ENCODE results near the gene TGFBR1.
"Not testable (repeated sequence)": the region's sequence is repeated elsewhere in the genome, so short reads cannot be mapped to it uniquely, and the experiment has no call there.

Gene TGFBR1

DNA sequence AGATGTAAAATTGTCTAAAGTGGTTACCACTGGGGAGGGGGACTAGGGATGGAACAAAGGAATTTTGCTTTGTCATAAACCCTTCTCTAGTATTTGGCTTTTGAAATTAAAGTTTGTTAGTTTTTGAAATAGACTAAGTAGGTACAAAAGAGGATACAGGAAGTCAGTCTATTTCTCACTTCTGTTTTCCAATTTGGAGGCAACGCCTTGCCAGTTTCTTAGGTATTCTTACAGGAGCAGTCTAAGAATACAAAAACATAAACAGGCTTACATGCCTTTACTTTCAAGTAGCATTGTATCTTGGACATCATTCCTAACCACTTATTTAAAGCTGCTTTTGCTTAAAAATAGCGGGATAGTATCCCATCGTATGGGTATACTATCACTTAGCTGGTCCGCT, 82.4 kb downstream of the TGFBR1 start:
- peak; percentile 45 for DNase-seq (ENCODE audit: low read depth)
- no peak overlapping the region for H3K4me3 ChIP-seq (ENCODE audit: low read depth, low read length)
- no peak for TF ChIP-seq CTCF (IDR thresholded peaks at IDR 0.05; ENCODE audit: insufficient read depth, low read depth, low read length, missing control alignments)

DNA sequence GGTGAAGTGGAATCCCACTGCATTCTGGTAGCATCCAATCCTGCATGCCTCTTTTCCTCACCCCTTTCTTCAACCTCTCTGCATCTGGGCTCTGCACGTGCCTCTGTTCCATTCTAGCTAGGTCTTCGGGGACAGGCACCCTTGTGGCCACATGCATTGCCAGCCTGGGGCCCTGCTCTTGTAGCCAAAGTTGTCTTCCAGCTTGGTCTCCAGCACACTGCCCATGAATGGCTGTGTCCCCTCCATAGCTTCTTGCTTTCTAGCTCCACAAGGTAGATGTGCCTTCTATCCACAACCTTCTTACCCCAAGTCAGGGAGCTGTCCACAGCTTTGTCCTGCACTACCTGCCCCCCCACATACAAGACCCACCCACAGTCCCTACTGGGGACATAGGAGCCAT, 84.3 kb downstream of the TGFBR1 start:
- no peak overlapping the region for H3K4me3 ChIP-seq (ENCODE audit: low read depth, low read length)
- no peak for TF ChIP-seq CTCF (IDR thresholded peaks at IDR 0.05; ENCODE audit: insufficient read depth, low read depth, low read length, missing control alignments)
- no peak for DNase-seq (ENCODE audit: low read depth)

- DNase-seq (ENCODE audit: low read depth): no peak
- no peak for TF ChIP-seq CTCF (IDR thresholded peaks at IDR 0.05; ENCODE audit: insufficient read depth, low read depth, low read length, missing control alignments)
- H3K4me3 ChIP-seq (ENCODE audit: low read depth, low read length): no peak overlapping the region
Observed at GRCh38 chr9:99189887-99190596, 85.1 kb downstream of the TGFBR1 start.

DNA sequence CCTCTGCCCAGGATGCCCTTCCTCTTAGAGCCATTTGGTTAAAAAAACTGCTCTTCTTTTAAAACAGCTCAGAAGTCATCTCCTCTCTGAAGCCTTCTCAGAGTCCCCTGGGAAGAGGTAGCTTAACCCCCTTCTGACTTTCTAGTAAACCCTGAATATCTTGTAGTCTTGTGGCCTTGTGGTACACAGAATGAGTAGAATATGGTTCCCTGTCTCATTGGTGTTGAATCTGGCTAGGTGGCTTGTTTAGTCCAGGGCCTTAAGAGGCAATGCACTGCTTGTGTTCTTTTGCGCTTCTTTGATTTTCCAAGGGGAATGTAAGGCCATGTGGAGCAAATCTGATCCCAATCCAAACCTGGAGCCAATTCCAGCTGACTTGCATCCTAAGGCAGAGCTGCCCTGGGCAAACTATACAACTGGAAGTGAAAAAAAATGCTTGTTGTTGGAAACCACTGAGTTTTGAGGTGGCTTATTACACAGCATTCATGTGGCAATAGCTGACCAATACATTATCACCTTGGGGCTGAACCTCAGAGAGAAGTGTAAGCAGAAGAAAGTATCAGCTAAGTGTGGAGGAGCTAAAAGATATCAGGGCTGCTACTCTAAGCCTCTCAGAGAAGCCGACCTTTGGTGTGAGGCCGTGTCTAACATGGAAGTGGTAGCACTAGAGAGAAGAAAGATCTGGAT, 85.8 kb downstream of the TGFBR1 start:
- no peak for TF ChIP-seq CTCF (IDR thresholded peaks at IDR 0.05; ENCODE audit: insufficient read depth, low read depth, low read length, missing control alignments)
- no peak for DNase-seq (ENCODE audit: low read depth)
- no peak overlapping the region for H3K4me3 ChIP-seq (ENCODE audit: low read depth, low read length)

GRCh38 chr9:99192786-99193465, 88.0 kb downstream of the TGFBR1 start:
- H3K4me3 ChIP-seq (ENCODE audit: low read depth, low read length): no peak overlapping the region
- TF ChIP-seq CTCF (IDR thresholded peaks at IDR 0.05; ENCODE audit: insufficient read depth, low read depth, low read length, missing control alignments): no peak
- no peak for DNase-seq (ENCODE audit: low read depth)

DNA sequence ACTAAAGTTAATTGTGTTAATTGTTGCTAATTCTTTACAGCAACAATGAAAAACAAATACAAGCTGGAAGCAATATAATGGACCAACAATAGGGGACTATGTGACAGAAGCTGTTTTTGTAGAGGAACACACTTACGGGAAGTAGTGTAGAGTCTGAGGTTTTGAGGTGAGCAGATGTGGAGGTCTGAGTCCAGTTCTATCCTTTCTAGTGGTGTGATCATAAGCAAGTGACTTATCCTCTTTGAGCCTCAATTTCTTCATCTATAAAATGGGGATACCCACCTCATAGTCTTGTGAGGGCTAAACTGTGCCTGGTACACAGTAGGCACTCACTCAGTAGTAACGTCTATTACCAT, 88.5 kb downstream of the TGFBR1 start:
- H3K4me3 ChIP-seq (ENCODE audit: low read depth, low read length): no peak overlapping the region
- no peak for DNase-seq (ENCODE audit: low read depth)
- TF ChIP-seq CTCF (IDR thresholded peaks at IDR 0.05; ENCODE audit: insufficient read depth, low read depth, low read length, missing control alignments): no peak

DNA sequence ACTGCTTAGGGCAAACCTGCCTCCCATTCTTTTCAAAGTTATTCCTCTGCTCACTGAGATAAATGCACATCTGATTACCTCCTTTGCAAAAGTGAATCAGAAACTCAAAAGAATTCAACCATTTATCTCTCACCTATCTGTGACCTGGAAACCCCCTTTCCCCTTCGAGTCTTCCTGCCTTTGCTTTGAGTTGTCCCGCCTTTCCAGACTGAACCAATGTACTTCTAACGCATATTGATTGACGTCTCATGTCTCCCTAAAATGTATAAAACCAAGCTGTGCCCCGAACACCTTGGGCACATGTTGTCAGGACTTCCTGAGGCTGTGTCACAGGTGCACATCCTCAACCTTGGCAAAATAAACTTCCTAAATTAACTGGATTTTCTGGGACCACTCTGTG, 91.6 kb downstream of the TGFBR1 start:
- not testable (repeated sequence) for H3K4me3 ChIP-seq (ENCODE audit: low read depth, low read length)
- peak; percentile 79 for DNase-seq (ENCODE audit: low read depth)
